ENCODE measurements around the gene AP4B1.
A peak's percentile ranks its signal among the peaks of the same experiment; 100 is the strongest.

AP4B1 gene

GRCh38 chr1:113868387-113869083 lies 36.1 kb downstream of the AP4B1 start:
- H3K9ac ChIP-seq (ENCODE audit: low read length) = no peak overlapping the region
- H3K79me2 ChIP-seq (ENCODE audit: insufficient read depth, low read length) = peaks cover 66% of the 10 kb centered on the region
- no peaks in the 10 kb centered on the region for H4K20me1 ChIP-seq (ENCODE audit: low read depth, low read length)
- no peaks in the 10 kb centered on the region for H3K27me3 ChIP-seq (ENCODE audit: low read length)
- no peaks in the 10 kb centered on the region for H3K9me3 ChIP-seq (ENCODE audit: insufficient read depth, low read length)
- no peak overlapping the region for H2AFZ ChIP-seq (ENCODE audit: low read depth, low read length, severe bottlenecking)
- H3F3A ChIP-seq (ENCODE audit: insufficient read depth) = peaks cover 44% of the 10 kb centered on the region
- no peaks in the 10 kb centered on the region for H3K9me2 ChIP-seq (replicated peaks; ENCODE audit: insufficient read depth, low read length)
- no peak overlapping the region for H3K4me3 ChIP-seq (ENCODE audit: insufficient read depth, low read length, poor library complexity, severe bottlenecking)
- H3K27ac ChIP-seq (ENCODE audit: low read depth, low read length) = peak overlapping the region; percentile 18; the same call in 1 of the 2 replicates
- H3K4me2 ChIP-seq (ENCODE audit: low read depth, low read length, poor library complexity, severe bottlenecking) = peak overlapping the region; percentile 25
- H3K36me3 ChIP-seq (ENCODE audit: low read length) = no peaks in the 10 kb centered on the region
- TF ChIP-seq CTCF (IDR thresholded peaks at IDR 0.05; ENCODE audit: insufficient read depth, low read length, poor library complexity, severe bottlenecking) = no peak
- no peak for TF ChIP-seq EZH2phosphoT487 (conservative IDR thresholded peaks at IDR 0.05; ENCODE audit: low read length)

DNA sequence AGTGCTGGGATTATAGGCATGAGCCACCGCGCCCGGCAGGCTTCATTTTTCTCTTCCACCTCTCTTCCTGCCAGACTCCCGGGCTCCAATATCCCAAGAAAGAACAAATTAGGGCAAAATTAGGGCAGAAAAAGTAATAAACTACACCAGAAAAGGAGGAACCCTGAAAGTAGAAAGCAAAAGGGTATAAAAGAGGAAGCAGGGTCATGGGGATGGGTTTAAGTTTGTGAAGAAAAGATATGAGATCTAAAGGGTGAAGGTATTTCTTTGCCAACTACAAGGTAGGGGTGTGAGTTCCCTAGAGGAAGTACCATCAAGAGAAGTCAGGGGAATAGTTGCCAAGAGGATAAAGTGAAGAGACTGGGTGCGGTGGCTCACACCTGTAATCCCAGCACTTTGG lies 43.0 kb downstream of the AP4B1 start:
- Histone ChIP-seq H3K27me3 (ENCODE audit: low read length) (no peaks in the 10 kb centered on the region), H3K27ac (ENCODE audit: low read depth, low read length) (no peak overlapping the region), H3K9me2 (replicated peaks; ENCODE audit: insufficient read depth, low read length) (no peaks in the 10 kb centered on the region), H3K9ac (ENCODE audit: low read length) (no peak overlapping the region), H4K20me1 (ENCODE audit: low read depth, low read length) (no peaks in the 10 kb centered on the region), H3K79me2 (ENCODE audit: insufficient read depth, low read length) (peaks cover 31% of the 10 kb centered on the region), H3K4me2 (ENCODE audit: low read depth, low read length, poor library complexity, severe bottlenecking) (no peak overlapping the region), H3K36me3 (ENCODE audit: low read length) (peaks cover 9% of the 10 kb centered on the region), H3K4me3 (ENCODE audit: insufficient read depth, low read length, poor library complexity, severe bottlenecking) (no peak overlapping the region), H2AFZ (ENCODE audit: low read depth, low read length, severe bottlenecking) (no peak overlapping the region), H3K9me3 (ENCODE audit: insufficient read depth, low read length) (no peaks in the 10 kb centered on the region), H3F3A (ENCODE audit: insufficient read depth) (peaks cover 26% of the 10 kb centered on the region)
- TF ChIP-seq EZH2phosphoT487 (conservative IDR thresholded peaks at IDR 0.05; ENCODE audit: low read length) = no peak
- TF ChIP-seq CTCF (IDR thresholded peaks at IDR 0.05; ENCODE audit: insufficient read depth, low read length, poor library complexity, severe bottlenecking) = no peak

DNA sequence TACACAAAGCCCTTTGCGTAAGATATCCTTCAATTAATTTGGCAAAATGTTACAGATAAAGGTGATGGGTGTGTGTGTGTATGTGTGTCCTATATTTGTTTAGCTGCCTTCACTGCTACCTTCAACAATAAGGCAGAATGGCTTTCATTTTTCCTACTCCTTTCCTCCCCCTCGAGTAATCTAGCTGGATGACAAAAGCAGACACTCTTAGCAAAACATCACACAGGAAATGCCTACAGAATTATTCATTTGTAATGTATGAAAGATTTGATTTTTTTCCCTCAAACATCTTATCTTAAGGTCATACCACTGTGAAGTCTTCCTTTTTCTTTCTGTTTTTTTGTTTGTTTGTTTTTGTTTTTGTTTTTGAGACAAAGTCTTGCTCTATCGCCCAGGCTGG lies 43.7 kb downstream of the AP4B1 start:
- Histone ChIP-seq H3K9me3 (ENCODE audit: insufficient read depth, low read length) (no peaks in the 10 kb centered on the region), H3K27me3 (ENCODE audit: low read length) (no peaks in the 10 kb centered on the region), H3K4me2 (ENCODE audit: low read depth, low read length, poor library complexity, severe bottlenecking) (peak overlapping the region; percentile 59), H4K20me1 (ENCODE audit: low read depth, low read length) (no peaks in the 10 kb centered on the region), H3K79me2 (ENCODE audit: insufficient read depth, low read length) (peaks cover 29% of the 10 kb centered on the region), H3K36me3 (ENCODE audit: low read length) (peaks cover 17% of the 10 kb centered on the region), H3K9ac (ENCODE audit: low read length) (no peak overlapping the region), H2AFZ (ENCODE audit: low read depth, low read length, severe bottlenecking) (no peak overlapping the region), H3K4me3 (ENCODE audit: insufficient read depth, low read length, poor library complexity, severe bottlenecking) (no peak overlapping the region), H3K27ac (ENCODE audit: low read depth, low read length) (peak overlapping the region; percentile 69), H3F3A (ENCODE audit: insufficient read depth) (peaks cover 26% of the 10 kb centered on the region), H3K9me2 (replicated peaks; ENCODE audit: insufficient read depth, low read length) (no peaks in the 10 kb centered on the region)
- no peak for TF ChIP-seq CTCF (IDR thresholded peaks at IDR 0.05; ENCODE audit: insufficient read depth, low read length, poor library complexity, severe bottlenecking)
- no peak for TF ChIP-seq EZH2phosphoT487 (conservative IDR thresholded peaks at IDR 0.05; ENCODE audit: low read length)
